ENCODE measurements around the gene ALDH1L1. TPM values are rescaled to one million over a fixed set of nuclear protein-coding genes. Genes with fewer than 3 reads are reported as not detected.
A peak's percentile ranks its signal among the peaks of the same experiment; 100 is the strongest.

ALDH1L1 gene
- polyA plus RNA-seq, 3 donors: not detected

GRCh38 chr3:126158912-126159454 is 21.4 kb downstream of the ALDH1L1 start:
- intact Hi-C loops (cut with micrococcal nuclease): no loop called here
- H4K20me1 ChIP-seq (ENCODE audit: insufficient read depth, low read length): no peaks in the 10 kb centered on the region
- no peak overlapping the region for H3K27ac ChIP-seq (ENCODE audit: low read depth in 1 of 2, low read length in 2 of 2)
- Mint-ChIP-seq H3K4me3 (no peak overlapping the region), H3K9me3 (peaks cover 0 to 8% (median 1%) of the 10 kb centered on the region in 7 donors), H3K27me3 (ENCODE audit: low read depth in 3 of 3) (peaks cover 3 to 17% (median 14%) of the 10 kb centered on the region in 3 donors), H3K4me1 (no peaks in the 10 kb centered on the region), H3K36me3 (no peaks in the 10 kb centered on the region), H3K27ac (peak overlapping the region in 1 of 7 donors; percentile 25)
- TF ChIP-seq CTCF (IDR thresholded peaks at IDR 0.05): no peak
- no peak overlapping the region for H3K4me3 ChIP-seq (replicated peaks in 1 of 3; ENCODE audit: low read depth in 2 of 3, low read length in 3 of 3)
- no peak overlapping the region for H3K9ac ChIP-seq (ENCODE audit: insufficient read depth, low read length, poor library complexity, severe bottlenecking)
- no peaks in the 10 kb centered on the region for H3K4me1 ChIP-seq (ENCODE audit: control insufficient read depth in 1 of 2, insufficient read depth in 2 of 2, low read length in 2 of 2)
- no peak for DNase-seq
- no peaks in the 10 kb centered on the region for H3K9me3 ChIP-seq (replicated peaks in 1 of 2; ENCODE audit: control insufficient read depth in 1 of 2, insufficient read depth in 1 of 2, low read length in 2 of 2)
- H3K4me2 ChIP-seq (replicated peaks; ENCODE audit: extremely low read depth, low read length, poor library complexity, severe bottlenecking): no peak overlapping the region
- WGBS (ENCODE audit: insufficient coverage): 74% methylated on average over 4 of the region's 7 CpGs
- no peaks in the 10 kb centered on the region for H3K79me2 ChIP-seq (ENCODE audit: insufficient read depth, low read length)
- no peak overlapping the region for H2AFZ ChIP-seq (ENCODE audit: insufficient read depth, low read depth, low read length, poor library complexity, severe bottlenecking)
- peaks cover 0 to under 1% of the 10 kb centered on the region in 2 donors for H3K27me3 ChIP-seq (ENCODE audit: control insufficient read depth in 2 of 2, insufficient read depth in 2 of 2, low read length in 2 of 2)
- no peaks in the 10 kb centered on the region for H3K36me3 ChIP-seq (replicated peaks in 1 of 2; ENCODE audit: control insufficient read depth in 1 of 2, insufficient read depth in 2 of 2, low read length in 2 of 2)

- Histone ChIP-seq H3K4me1 (ENCODE audit: control insufficient read depth in 1 of 2, insufficient read depth in 2 of 2, low read length in 2 of 2) (no peaks in the 10 kb centered on the region), H3K79me2 (ENCODE audit: insufficient read depth, low read length) (no peaks in the 10 kb centered on the region), H3K4me2 (replicated peaks; ENCODE audit: extremely low read depth, low read length, poor library complexity, severe bottlenecking) (no peak overlapping the region), H3K27me3 (ENCODE audit: control insufficient read depth in 2 of 2, insufficient read depth in 2 of 2, low read length in 2 of 2) (no peaks in the 10 kb centered on the region), H4K20me1 (ENCODE audit: insufficient read depth, low read length) (no peaks in the 10 kb centered on the region), H3K4me3 (replicated peaks in 1 of 3; ENCODE audit: low read depth in 2 of 3, low read length in 3 of 3) (no peak overlapping the region), H3K9ac (ENCODE audit: insufficient read depth, low read length, poor library complexity, severe bottlenecking) (no peak overlapping the region), H3K9me3 (replicated peaks in 1 of 2; ENCODE audit: control insufficient read depth in 1 of 2, insufficient read depth in 1 of 2, low read length in 2 of 2) (no peaks in the 10 kb centered on the region), H2AFZ (ENCODE audit: insufficient read depth, low read depth, low read length, poor library complexity, severe bottlenecking) (no peak overlapping the region), H3K27ac (ENCODE audit: low read depth in 1 of 2, low read length in 2 of 2) (no peak overlapping the region), H3K36me3 (replicated peaks in 1 of 2; ENCODE audit: control insufficient read depth in 1 of 2, insufficient read depth in 2 of 2, low read length in 2 of 2) (no peaks in the 10 kb centered on the region)
- TF ChIP-seq CTCF (IDR thresholded peaks at IDR 0.05): no peak
- Mint-ChIP-seq H3K4me3 (no peak overlapping the region), H3K27me3 (ENCODE audit: low read depth in 3 of 3) (peaks cover 1 to 14% (median 11%) of the 10 kb centered on the region in 3 donors), H3K9me3 (peaks cover 0 to 5% (median 0%) of the 10 kb centered on the region in 7 donors), H3K27ac (peak overlapping the region in 1 of 7 donors; percentile 14), H3K36me3 (no peaks in the 10 kb centered on the region), H3K4me1 (no peaks in the 10 kb centered on the region)
- no peak for DNase-seq
- intact Hi-C loops (cut with micrococcal nuclease): no loop called here
- WGBS (ENCODE audit: insufficient coverage): 96% methylated on average over 18 of the region's 18 CpGs
Measured at GRCh38 chr3:126158016-126158911, 22.1 kb downstream of the ALDH1L1 start.
